GM19397 (cell line): ENCODE data around the gene ANKS6.

Source experiments
- ATAC-seq: cut with Tn5 transposase; IDR thresholded peaks from one replicate; pipeline ENCODE4 v1.9.1; 2021; ENCODE audit warnings: mild to moderate bottlenecking, moderate library complexity; ENCODE audit not compliant: unreplicated experiment

Gene ANKS6

DNA sequence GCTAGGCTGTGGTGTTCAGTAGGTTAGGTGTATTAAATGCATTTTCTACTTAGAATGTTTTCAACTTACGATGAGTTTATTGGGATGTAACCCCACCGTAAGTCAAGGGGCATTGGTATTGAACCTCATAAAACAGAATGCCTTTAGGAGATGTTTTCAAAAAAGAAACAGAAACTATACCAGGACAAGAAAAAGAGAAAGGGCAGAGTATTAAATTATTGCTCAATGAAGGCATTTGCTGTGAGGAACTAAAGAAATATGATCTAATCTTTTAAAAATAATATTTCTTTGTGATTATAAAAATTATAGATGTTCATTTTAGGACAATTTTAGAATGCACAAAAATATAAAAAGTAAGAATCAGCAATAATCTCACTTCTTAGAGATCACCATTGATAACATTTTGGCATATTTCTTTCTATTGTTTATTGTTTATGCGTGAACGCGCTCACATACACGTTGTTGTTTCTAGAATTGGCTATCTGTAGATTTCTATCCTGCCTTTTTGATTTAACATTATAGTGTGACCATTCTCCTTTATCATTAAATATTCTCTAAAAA is 19.1 kb upstream of the ANKS6 start:
- no peak for ATAC-seq

DNA sequence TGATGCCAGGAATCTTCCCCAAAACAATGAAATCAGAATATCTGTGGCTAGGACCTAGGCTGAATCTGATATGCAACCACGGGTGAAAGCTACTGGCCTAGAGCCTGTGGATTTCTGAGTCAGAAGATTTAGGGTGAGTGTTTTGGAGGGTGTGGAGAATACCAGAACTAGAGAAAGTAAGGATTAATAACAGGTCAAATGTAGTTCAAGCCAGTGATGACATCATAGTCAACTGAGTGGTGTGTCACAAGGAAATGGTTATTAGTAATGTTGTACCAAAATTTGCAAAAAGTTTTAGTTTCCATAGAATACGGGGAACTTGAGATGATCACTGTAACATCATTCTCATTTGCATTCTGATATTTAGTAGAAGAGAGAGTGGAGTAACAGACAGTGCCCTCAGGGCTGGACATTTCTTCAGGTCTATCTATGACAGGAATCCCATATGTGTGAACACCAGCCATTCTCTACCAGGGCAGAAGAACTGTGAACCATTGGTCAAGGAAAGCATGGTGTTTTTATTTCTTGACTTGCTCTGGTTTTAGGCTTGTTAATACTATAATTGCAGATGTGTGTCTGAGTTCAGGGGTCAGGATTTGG is 14.8 kb upstream of the ANKS6 start:
- ATAC-seq = no peak

DNA sequence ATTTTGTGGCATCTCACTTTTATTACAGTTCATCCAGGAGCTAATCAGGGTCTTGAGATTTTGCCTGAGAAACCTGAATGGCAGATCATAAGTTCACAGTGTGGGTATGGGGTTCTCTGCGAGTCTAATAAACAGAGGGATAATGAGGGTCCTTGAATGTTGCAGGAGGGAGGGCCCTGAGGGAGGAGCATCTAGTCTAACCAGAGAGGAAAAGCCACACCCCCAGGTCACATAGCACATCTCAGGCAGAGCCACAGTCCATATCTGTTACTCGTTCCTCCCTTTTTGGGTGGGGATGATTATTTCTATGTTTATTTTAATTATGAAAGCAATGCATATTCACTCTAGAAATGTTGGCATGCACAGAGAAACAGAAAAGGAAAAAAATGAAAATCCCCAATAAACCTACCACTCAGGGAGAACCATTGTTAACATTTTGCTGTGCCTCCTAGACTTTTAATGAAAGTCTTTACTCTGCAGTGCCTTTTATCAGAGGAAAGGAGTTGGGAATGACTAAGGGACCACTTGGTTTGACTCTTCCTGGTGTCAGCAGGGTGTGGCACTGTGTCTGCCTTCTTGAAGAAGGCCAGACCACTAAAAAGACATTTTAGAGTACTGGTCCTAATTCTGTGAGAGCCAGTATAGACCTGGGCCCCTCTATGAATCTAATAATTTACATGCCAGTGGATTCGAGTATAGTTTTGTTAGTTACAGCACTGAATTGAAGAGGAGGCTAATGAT is 13.9 kb upstream of the ANKS6 start:
- ATAC-seq = no peak

DNA sequence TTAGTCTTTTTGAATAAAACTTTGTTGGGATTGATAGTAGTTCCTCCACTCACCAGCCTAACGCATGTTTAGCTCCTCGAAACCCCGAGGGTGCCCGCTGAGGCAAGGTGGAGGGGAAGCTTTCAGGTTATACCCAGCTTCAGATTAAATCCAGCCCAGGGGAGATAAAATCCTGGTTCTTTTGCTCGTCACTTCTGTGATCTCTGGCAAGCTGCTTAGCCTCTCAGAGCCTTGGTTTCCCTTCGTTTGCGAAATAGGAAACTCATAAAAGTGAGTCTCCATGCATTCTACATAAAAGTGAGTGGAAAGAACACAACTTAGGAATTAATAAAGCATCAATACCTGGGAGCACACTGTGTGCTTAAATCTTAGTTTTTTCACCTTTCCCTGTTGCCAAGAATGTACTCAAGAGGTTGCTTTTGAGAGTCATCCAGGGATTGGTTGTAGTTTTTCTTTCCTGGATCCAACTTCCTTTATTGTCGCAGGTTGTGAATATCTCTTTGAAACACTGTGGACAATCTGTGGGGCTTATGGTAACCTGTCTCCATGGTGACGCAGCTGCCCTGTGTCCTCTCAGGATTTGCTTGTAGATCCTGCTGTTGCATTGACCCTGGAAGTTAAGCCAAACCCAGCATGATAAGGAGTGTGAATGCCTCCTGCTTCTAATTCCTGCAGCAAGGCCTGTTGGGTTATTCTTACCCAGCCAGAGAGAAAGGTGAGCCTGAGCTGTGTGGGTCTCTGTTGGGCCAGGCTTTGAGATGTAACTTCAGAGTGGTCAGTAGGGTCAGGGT is 13.2 kb upstream of the ANKS6 start:
- ATAC-seq = no peak

DNA sequence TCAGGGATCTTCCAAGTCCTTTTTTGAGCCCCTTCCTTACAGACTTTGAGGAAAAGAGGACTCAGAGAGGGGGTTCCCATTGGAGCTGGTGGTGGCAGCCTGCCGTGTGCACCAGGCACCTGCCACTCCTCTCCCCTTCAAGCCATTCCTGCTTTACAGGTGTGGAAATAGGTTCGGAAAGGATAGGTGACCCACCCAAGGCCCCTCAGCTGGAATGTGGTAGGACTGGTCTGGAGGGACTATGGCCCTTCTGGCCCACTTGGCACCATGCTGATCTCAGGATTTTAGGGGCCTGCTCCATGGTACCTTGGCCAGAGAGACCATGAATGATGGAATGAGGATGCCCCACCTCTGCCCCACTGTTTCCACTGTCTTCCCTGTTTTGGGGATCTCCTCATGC is 12.5 kb upstream of the ANKS6 start:
- ATAC-seq = no peak

DNA sequence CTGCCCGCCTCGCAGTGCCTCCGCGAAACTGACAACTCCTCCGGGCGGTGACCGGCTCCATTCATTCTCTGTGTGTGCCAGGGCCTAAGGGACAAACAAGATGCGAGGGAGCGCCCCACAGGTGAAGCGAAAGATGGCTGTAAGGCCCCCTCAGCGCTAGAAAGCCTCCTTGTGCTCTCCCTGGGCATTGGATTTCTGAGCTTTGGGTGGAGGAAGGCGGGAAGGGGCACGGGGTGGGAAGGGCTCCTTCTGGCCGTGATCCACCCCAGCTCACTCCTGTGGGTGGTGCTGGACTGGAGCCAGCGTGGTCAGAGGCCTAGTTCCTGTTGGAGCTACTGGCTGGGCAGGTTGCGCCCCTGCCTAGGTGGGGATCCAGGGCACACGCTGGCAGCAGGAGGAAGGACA is 12.1 kb upstream of the ANKS6 start:
- ATAC-seq = no peak

DNA sequence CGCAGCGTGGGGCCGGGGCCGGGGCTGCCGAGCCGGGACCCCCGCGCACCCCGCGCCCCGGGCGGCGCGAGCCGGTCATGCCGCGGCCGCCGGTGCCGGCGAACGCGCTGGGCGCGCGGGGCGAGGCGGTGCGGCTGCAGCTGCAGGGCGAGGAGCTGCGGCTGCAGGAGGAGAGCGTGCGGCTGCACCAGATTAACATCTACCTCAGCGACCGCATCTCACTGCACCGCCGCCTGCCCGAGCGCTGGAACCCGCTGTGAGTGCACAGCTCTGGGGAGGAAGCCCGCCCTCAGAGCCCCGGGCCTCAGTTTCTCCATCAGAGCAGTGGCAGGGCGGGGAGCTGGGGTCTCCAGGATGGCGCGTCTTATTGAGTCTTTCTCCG is 11.4 kb upstream of the ANKS6 start:
- ATAC-seq = no peak

DNA sequence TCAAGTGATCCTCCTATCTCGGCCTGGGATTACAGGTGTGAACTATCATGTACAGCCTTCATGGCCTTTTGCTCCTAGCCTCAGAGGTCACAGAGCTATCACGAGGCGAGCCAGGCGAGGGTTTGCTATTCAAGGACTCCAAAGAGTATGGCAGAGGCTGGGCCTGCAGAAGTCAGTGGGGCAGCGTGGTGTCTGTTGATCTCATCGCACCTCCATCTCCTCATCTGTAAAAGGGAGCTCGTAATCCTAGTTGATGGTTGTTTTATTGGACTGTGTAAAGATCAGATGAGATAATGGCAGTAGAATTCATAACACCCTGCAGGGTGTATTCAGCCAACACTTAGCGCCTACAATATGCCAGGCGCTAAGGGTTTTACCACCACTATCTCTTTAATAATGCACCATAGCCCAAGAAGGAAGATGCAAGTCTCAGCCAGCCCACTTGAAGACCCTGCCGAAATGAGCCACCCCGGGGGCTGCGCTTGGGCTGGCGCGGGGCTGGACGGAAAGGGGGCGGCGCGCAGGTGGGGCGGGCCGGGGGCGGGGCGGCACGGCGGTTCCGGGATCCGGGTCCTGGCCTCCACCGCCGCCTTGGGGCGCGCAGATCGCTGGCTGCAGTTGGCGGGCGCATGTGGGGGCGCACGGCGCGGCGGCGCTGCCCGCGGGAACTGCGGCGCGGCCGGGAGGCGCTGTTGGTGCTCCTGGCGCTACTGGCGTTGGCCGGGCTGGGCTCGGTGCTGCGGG is 10.9 kb upstream of the ANKS6 start, which contains the start of gene GALNT12:
Gene GALNT12, plus strand, starts transcription at position 601 of the 744 bp plus-strand sequence. Its CDS starts 29 bp downstream, at position 630.
- ATAC-seq = no peak

DNA sequence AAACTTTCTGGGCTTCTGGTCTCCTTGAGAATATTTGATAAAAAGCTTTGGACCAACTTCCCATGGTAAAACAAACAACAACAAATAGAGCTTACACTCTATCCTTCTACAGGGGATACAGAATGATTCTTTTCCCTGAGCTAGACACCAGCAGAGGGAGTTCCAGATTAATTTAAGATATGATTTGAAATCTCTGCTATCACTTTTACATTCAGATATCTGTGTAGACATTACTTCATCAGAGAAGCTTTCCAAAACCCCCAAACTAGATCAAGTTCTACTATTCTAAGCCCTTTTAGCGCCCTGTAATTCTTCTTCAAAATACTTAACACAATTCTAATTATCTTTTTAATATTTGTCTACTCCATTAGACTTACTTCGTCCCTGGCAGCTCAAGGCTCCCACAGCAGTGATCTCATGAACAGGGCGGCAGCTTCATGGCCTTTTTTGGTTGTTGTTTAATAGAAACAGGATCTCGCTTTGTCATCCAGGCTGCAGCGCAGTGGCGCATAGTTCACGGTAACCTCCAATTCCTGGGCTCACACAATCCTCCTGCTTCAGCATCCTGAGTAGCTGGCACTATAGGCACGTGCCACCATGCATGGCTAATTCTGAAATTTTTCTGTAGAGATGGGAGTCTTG is 10.2 kb upstream of the ANKS6 start:
- no peak for ATAC-seq

DNA sequence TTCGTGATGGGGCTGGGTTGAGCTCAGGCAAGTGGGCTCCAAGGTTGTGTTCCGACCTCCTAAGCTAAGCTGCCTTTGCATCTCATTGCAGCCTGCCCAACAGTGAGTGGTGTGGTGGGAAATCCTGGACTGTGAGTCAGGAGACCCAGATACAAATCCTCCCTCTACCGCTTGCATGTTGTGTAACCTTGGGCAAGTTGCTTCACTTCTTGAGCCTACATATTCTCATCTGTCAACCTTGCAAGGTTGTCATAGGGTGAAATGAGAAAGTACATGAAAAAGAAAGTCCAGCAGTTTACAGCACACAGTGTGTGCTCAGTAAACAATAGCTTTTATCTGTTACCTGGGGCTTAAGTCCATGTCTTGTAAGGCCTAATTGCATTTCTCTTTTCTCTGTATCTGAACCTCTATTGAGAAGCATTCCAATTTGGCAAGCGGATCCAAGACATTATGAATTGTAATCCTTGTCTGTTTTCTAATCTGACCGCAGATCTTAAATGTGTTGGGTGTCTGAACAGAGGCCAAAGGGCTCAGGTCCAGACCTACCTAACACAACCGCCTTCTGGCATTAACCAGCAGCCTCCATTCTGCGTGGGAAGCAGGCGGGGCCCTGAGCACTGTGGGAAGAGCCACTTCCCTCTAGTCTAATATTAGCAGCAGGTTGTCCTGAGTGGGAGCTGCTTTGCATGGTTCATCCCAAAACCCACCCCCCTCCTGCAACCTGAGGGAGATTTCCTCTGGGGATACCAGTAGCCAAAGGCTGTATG is 9.3 kb upstream of the ANKS6 start:
- no peak for ATAC-seq

DNA sequence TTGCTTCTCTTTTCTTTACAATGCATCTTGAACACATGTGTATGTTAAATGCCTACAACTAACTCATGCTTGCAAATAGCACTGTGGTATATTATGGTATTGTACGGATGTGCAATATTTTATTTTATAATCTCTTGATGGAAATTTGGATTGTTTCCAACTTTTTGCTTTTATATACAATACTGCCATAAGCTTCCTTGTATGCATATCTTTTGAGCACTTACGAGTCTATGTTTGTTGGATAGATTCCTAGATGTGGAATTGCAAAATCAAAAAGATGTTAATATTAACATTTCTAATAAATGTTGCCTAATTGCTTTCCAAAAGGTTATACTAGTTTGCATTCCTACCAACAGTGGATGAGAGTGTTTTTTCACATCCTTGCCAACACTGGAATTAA is 7.7 kb upstream of the ANKS6 start:
- ATAC-seq = no peak

DNA sequence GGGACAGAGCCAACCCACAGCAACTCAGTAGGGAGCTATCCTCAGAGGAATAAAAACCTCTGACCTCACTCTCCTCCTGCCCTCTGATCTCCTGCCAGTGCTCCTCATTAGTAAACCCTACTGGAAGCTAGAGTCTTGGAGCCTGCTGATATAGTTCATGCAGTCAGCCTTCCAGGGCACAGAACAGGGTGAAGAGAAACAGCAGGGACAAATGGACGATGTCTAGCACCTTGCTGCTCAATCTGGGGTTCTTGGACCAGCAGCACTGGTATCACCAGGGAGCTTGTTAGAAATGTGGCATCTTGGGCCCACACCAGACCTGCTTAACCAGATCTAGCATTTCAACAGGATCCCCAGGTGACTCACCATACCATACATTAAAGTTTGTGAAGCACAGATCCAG is 5.6 kb upstream of the ANKS6 start:
- no peak for ATAC-seq

DNA sequence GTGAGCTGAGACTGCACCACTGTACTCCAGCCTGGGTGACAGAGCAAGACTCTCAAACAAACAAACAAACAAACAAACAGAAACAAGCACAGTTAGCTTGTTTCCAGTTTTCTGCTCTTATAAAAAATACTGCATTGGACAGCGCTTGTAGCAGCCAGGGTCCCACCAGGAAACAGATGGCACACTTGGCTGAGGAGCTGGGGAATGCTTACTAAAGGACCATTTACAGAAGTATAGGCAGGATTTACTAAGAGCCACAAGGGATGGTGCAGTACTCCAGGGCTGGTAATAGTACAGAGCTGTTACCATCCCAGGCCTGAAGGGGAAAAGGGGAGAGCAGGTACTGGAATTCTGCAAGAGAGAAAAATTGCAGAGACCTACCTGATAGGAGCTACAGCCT is 5.2 kb upstream of the ANKS6 start:
- ATAC-seq = no peak

DNA sequence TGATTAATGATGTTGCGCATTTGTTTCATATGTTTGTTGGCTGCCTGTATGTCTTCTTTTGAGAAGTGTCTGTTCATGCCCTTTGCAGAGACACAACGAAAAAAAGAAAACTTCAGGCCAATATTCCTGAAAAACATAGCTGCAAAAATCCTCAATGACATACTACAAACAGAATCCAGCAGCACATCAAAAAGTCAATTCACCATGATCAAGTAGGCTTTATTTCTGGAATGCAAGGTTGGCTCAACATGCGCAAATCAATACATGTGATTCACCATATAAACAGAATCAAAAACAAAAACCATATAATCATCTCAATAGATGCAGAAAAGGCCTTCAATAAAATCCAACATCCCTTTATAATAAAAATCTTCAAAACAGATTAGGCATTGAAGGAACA is 1.9 kb upstream of the ANKS6 start:
- ATAC-seq = no peak

DNA sequence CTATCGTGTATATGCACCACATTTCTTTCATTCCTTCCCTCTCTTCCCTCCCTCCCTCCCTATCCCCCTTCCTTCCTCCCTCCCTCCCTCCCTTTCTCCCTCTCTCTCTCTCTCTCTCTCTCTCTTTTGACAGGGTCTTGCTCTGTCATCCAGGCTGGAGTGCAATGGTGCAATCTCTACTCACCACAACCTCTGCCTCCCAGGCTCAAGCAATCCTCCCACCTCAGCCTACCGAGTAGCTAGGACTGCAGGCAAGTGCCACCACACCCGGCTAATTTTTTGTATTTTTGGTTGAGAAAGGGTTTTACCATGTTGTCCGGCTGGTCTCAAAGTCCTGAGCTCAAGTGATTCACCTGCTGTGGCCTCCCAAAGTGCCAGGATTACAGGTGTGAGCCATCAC is 1.1 kb upstream of the ANKS6 start:
- ATAC-seq = no peak

DNA sequence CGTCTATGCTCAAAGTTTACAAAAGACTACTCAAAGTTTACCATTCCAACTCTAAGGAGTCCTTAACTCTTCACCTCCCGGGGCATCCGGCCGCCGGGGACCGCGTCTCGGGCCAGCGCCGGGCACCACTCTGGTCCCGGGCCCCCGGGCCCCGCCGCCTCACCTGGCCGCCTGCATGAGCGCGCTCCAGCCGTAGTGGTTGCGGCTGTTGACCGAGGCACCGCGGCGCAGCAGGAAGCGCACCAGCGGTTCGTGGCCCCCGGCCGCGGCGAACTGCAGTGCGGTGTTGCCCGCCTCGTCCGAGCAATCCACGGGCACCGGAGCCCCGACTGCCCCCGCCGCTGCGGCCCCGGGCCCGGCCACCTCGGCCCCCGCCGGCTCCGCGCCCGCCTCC is 388 bp downstream of the ANKS6 start:
- peak; percentile 39 for ATAC-seq

DNA sequence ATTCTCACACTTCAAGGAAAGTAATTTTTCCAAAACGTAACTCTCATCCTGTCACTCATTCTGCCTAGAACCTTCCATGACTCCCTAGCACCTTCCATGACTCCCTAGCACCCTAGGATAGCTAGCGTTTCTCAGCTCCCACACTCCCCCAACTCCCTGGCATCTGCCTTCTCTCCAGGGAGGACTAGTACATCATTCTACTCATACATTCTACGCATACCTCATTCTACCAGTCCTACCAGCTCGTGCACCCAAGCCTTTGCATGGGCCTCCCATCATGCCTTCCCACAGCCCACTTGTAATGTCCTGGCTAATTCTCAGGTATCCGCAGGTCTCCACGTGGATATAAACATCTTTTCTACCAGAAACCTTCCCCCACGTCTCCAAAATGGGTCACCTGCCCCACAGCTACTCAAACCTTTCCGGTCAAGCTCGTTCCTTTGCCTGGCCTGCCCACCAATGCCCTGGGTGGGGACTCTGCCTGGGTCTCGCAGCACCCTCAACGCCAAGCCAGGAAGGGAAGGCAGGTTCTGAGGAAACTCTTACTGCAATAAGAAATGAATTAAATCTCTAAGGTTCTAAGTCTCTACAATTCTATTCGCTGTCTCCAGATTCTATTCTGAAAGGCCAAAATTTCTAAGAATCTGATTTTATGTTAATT is 930 bp downstream of the ANKS6 start:
- no peak for ATAC-seq

DNA sequence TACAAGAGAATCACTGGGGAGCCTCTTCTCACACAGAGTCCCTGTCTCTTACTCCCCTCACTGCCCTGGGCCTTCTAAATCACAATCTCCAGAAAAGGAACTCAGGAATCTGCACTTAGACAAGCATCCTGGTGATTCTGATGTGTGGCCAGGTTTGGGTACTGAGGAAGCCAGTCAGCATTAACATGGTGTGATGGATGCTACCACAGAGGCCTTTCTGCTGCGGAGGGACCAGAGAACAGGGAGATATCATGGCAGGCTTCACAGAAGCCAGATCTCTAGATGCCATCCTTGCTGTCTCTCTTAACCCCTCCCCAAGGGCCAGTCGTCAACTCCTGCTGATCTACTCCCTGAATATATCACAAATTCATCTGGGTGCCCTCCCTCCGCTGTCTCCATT is 1.6 kb downstream of the ANKS6 start:
- no peak for ATAC-seq

DNA sequence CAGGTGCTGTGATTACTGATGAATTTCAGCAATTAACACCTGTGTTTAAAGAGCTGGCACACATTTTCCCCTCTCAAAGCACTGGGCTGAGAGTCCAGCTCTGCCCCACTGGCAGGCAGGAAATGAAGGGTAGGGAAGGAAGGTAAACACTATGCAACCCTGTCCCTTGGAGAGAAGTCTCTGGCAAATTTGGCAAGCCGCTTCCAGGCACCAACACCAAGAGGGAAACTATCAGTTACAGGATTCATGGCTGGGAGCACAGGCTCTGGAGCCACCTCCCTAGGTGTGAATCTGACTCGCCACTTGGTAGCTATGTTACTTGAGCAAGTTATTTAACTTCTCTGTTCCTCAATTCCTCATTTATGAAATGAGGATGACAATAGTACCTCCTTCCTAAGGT is 3.3 kb downstream of the ANKS6 start:
- no peak for ATAC-seq
